Occipital lobe (tissue), 3 donors: ENCODE results near the gene SIRT6. TPM values are rescaled to one million over a fixed set of nuclear protein-coding genes. Genes with fewer than 3 reads are reported as not detected.
"Not testable (repeated sequence)": the region's sequence is repeated elsewhere in the genome, so short reads cannot be mapped to it uniquely, and the experiment has no call there.

Source experiments
- DNase-seq: peaks from one replicate; lab custom pipeline; 2025; lab: John Stamatoyannopoulos, UW
- small RNA-seq: library from RNA; depleted of rRNA; stranded (forward); fragments of <200 nt; gene quantifications from one replicate; pipeline ENCODE3, GENCODE V24; 2014
- total RNA-seq: library from RNA; depleted of rRNA; stranded (reverse); fragments of >200 nt; gene quantifications from one replicate; pipeline ENCODE4 v1.2.3, GENCODE V29; 2014

Gene SIRT6
- total RNA-seq, 1 donor from 2014 or later = 8.7 TPM

- DNase-seq = no peak
These were observed 45.7 kb downstream of the SIRT6 start for GRCh38 chr19:4136680-4137088.

DNA sequence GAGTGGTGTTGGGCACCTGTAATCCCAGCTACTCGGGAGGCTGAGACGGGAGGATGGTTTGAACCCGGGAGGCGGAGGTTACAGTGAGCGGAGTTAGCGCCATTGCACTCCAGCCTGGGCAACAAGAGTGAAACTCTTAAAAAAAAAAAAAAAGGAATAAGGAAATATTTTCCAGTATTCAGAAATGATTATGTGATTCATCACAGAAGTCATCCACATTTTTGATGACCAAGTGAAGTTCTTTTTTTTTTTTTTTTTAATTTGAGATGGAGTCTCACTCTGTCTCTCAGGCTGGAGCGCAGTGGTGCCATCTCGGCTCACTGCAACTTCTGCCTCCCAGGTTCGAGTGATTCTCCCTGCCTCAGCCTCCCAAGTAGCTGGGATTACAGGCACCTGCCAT is 47.0 kb downstream of the SIRT6 start:
- not testable (repeated sequence) for DNase-seq

- no peak for DNase-seq
These were observed 48.0 kb downstream of the SIRT6 start for GRCh38 chr19:4134351-4134750.

DNA sequence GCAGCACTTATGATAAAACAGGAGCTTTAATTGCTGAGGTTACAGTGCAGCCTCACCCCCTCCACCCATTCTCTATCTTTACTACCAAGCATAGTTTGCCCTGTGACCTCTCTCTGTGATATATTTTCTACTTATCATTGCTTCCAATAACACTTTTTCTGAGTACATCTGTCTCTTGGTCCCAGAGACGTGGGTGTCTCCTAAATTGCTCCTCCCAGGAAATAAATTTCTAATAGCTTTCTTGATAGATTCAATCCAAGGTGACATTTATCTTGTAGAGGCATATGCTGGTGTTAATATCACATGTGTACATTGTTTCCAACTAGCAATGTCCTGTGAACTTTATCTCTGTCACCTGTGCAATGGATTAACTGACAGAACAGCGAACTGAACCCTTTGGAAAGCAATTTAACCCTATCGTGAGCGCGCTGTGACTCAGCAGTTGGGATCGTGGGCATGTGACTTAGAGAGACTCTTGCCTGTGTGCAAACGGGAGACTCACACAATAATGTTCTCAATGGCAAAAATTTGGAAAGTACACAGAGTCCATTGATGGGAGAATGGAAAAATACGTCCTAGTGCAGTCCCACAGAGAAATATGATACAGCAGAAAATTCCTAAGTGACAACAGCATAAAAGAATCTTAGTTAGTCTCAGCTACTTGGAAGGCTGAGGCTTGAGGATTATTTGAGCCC is 51.5 kb downstream of the SIRT6 start:
- no peak for DNase-seq

GRCh38 chr19:4129050-4129449 is 53.3 kb downstream of the SIRT6 start:
- DNase-seq = not testable (repeated sequence)

DNA sequence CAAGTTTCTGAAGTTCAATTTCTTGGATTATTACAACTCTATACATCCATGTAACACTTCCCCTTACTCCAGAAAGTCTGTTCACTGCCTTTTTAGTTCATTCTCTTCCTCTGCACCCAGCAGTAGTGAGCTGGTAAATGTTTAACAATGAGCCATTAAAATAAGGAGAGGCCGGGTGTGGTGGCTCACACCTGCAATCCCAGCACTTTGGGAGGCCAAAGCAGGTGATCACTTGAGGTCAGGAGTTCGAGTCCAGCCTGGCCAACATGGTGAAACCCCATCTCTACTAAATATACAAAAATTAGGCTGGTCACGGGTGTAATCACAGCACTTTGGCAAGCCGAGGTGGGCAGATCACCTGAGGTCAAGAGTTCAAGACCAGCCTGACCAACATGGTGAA is 55.0 kb downstream of the SIRT6 start:
- not testable (repeated sequence) for DNase-seq

DNA sequence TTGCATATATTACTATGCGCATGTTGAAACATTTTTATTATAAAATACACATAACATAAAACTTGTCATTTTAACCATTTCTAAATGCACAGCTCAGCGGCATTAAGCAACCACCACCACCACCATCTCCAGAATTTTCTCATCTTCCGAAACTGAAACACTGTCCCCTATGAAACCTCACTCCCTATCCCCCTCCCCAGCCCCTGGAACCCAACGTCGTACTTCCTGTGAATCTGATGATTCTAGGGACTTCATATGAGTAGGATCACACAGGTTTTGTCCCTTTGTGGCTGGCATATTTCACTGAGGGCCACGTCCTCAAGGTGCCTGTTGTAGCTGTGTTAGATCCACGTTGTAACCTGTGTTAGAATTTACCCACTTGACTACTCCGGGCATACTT is 57.7 kb downstream of the SIRT6 start:
- no peak for DNase-seq

Small RNA genes within 50 kb of the gene (small RNA-seq; reads per million reads assigned to genes)
- not detected for gene RF00017

Other genes with a start within 250 kb of the SIRT6 start
- gene NMRK2, start 249.5 kb downstream of the SIRT6 start, total RNA-seq = not detected
- gene DAPK3, start 211.5 kb downstream of the SIRT6 start, total RNA-seq = 51.3 TPM
- 2,019 TPM for gene EEF2, start 197.1 kb downstream of the SIRT6 start, total RNA-seq
- gene PIAS4, start 174.8 kb downstream of the SIRT6 start, total RNA-seq = 22.5 TPM
- gene ZBTB7A, start 115.7 kb downstream of the SIRT6 start, total RNA-seq = 2.0 TPM
- gene MAP2K2, start 58.4 kb downstream of the SIRT6 start, total RNA-seq = 61.3 TPM
- gene CREB3L3, start 28.9 kb downstream of the SIRT6 start, total RNA-seq = not detected
- gene ANKRD24, start 126 bp upstream of the SIRT6 start, total RNA-seq = 16.4 TPM
- gene EBI3, start 47.0 kb upstream of the SIRT6 start, total RNA-seq = 0.47 TPM
- 16.2 TPM for gene YJU2, start 64.5 kb upstream of the SIRT6 start, total RNA-seq
- 0.94 TPM for gene SHD, start 96.7 kb upstream of the SIRT6 start, total RNA-seq
- 2.7 TPM for gene TMIGD2, start 119.8 kb upstream of the SIRT6 start, total RNA-seq
- gene FSD1, start 122.0 kb upstream of the SIRT6 start, total RNA-seq = 28.4 TPM
- gene STAP2, start 156.3 kb upstream of the SIRT6 start, total RNA-seq = 2.8 TPM
- 11.5 TPM for gene MPND, start 161.0 kb upstream of the SIRT6 start, total RNA-seq
- gene SH3GL1, start 218.0 kb upstream of the SIRT6 start, total RNA-seq = 15.3 TPM
- gene CHAF1A, start 220.1 kb upstream of the SIRT6 start, total RNA-seq = 6.2 TPM